A673 (cell line): Measurements from ENCODE around the gene TUBB4A. TPM values are rescaled to one million over a fixed set of nuclear protein-coding genes. Genes with fewer than 3 reads are reported as not detected.
"Not testable (repeated sequence)": the region's sequence is repeated elsewhere in the genome, so short reads cannot be mapped to it uniquely, and the experiment has no call there.

ENCODE experiments used
- Bru-seq: library from RNA; stranded (reverse); fragments of 400-500 nt; gene quantifications from one replicate; lab custom pipeline; 2021; lab: Mats Ljungman, UMichigan
- BruChase-seq, 2 experiments: library from RNA; stranded (reverse); fragments of 400-500 nt; gene quantifications; one replicate each; lab custom pipeline; 2021; lab: Mats Ljungman, UMichigan
- BruUV-seq: library from RNA; stranded (reverse); fragments of 400-500 nt; replicated peaks from 2 replicates; lab custom pipeline; 2021; lab: Mats Ljungman, UMichigan
- CTCF ChIA-PET: fragments of 300-600 bp; sonication (Branson Sonifier 250); formaldehyde crosslinking; loops from one replicate; lab custom pipeline; 2022; ENCODE audit warnings: antibody characterized with exemption; lab: Charles Lee
- POLR2A ChIA-PET: fragments of 300-600 bp; sonication (Branson Sonifier 250); formaldehyde crosslinking; loops from one replicate; lab custom pipeline; 2022; ENCODE audit warnings: antibody characterized with exemption; ENCODE audit not compliant: low non-redundant PET; lab: Charles Lee
- DNase-seq: peaks from one replicate; pipeline ENCODE4 v3.0.0-alpha.2; 2015; ENCODE audit warnings: low spot score
- H3K27ac ChIP-seq: fragments of 200-600 bp; sonication (generic); 2 replicates; pipeline ENCODE4 v1.5.1; 2016; ENCODE audit warnings: mixed run types, low read depth, mild to moderate bottlenecking, mixed read lengths, antibody characterized with exemption, low read length; ENCODE audit not compliant: poor library complexity, severe bottlenecking
- H3K27me3 ChIP-seq: fragments of 200-600 bp; sonication (generic); replicated peaks from 2 replicates; pipeline ENCODE4 v1.6.1; 2017; ENCODE audit warnings: mixed run types, low read depth, mild to moderate bottlenecking, mixed read lengths, antibody characterized with exemption, low read length; ENCODE audit not compliant: insufficient read depth, poor library complexity
- H3K36me3 ChIP-seq: fragments of 200-600 bp; sonication (generic); 2 replicates; pipeline ENCODE4 v1.6.1; 2016; ENCODE audit warnings: mixed run types, mild to moderate bottlenecking, mixed read lengths, antibody characterized with exemption, low read length; ENCODE audit not compliant: insufficient read depth, poor library complexity, severe bottlenecking
- H3K4me1 ChIP-seq: fragments of 200-600 bp; sonication (generic); 2 replicates; pipeline ENCODE4 v1.6.1; 2017; ENCODE audit warnings: mixed run types, mild to moderate bottlenecking, mixed read lengths, antibody characterized with exemption, low read length; ENCODE audit not compliant: insufficient read depth, poor library complexity, severe bottlenecking
- H3K4me3 ChIP-seq: fragments of 200-600 bp; sonication (generic); 2 replicates; pipeline ENCODE4 v1.5.1; 2016; ENCODE audit warnings: low read depth, mixed run types, mild to moderate bottlenecking, mixed read lengths, low read length; ENCODE audit not compliant: poor library complexity, severe bottlenecking
- H3K9me3 ChIP-seq: fragments of 200-600 bp; sonication (generic); 2 replicates; pipeline ENCODE4 v1.6.1; 2016; ENCODE audit warnings: mixed run types, low read depth, mild to moderate bottlenecking, mixed read lengths, antibody characterized with exemption, low read length; ENCODE audit not compliant: poor library complexity, severe bottlenecking
- CTCF ChIP-seq: fragments of 300-800, 200-600 bp; sonication (generic); conservative IDR thresholded peaks from 2 replicates; pipeline ENCODE4 v1.5.1; 2017; ENCODE audit warnings: low read depth, mild to moderate bottlenecking, antibody characterized with exemption, low read length, moderate library complexity, mixed read lengths
- EZH2 ChIP-seq: fragments of 200-600 bp; sonication (generic); IDR thresholded peaks from 2 replicates; pipeline ENCODE4 v1.6.1; 2017; ENCODE audit warnings: borderline replicate concordance, low read depth, mild to moderate bottlenecking, mixed read lengths, antibody characterized with exemption, low read length; ENCODE audit not compliant: poor library complexity, severe bottlenecking
- intact Hi-C: fragments of 100-400 bp; cut with micrococcal nuclease; formaldehyde crosslinking; loops from one replicate; pipeline ENCODE4 v1.10.0; 2022; ENCODE audit not compliant: unreplicated experiment
- long read RNA-seq: library from polyadenylated mRNA; stranded (forward); transcript quantifications from one replicate; pipeline ENCODE4 v2.0.0, GENCODE V29; 2022
- total RNA-seq: library from RNA; stranded (reverse); gene quantifications from 2 replicates; pipeline ENCODE4 v1.2.3, GENCODE V29; 2021

Gene TUBB4A
- 27.0 and 45.2 TPM in 2 replicates for total RNA-seq
- percentile 49 among the genes with signal in this experiment for Bru-seq, nascent RNA
- percentile 62 among the genes with signal in this experiment for BruChase-seq, experiment 1, labeled RNA remaining after a 2-hour chase
- BruChase-seq, experiment 2, labeled RNA remaining after a 6-hour chase, result percentile 74 among the genes with signal in this experiment
- long read RNA-seq, transcript TUBB4A-201 (4 exons, 2,552 nt), result major isoform, 73 of 87 reads
- long read RNA-seq, partial matches to known transcripts, result 0 of 87 reads
- long read RNA-seq, other reads (novel, unspliced or antisense), result 14 of 87 reads

- peak within 1 kb of the TSS; percentile 78 for H3K4me3 ChIP-seq
- peak; percentile 60 for DNase-seq
- H3K9me3 ChIP-seq, result no peaks in the 10 kb centered on the region
- peak within 1 kb of the TSS; percentile 78 for H3K27ac ChIP-seq
- TF ChIP-seq CTCF (no peak), EZH2 (no peak)
- intact Hi-C loops, result no loop called here
- no TSS peak for BruUV-seq
- no peaks in the 10 kb centered on the region for H3K27me3 ChIP-seq
- CTCF ChIA-PET, result no interaction called here
- peaks cover 9% of the 10 kb centered on the region for H3K4me1 ChIP-seq
- no peaks in the 10 kb centered on the region for H3K36me3 ChIP-seq
- POLR2A ChIA-PET, result no interaction called here
These were observed at the start of gene TUBB4A for GRCh38 chr19:6501740-6502648. TSS of gene TUBB4A (minus strand) at chr19:6502309. CDS start at chr19:6502212, 97 bp downstream.

GRCh38 chr19:6551091-6551490 lies 49.0 kb upstream of the TUBB4A start:
- no peaks in the 10 kb centered on the region for H3K27me3 ChIP-seq
- intact Hi-C loops, result no loop called here
- no peak for DNase-seq
- H3K4me3 ChIP-seq, result no peak overlapping the region
- no peak overlapping the region for H3K27ac ChIP-seq
- no peaks in the 10 kb centered on the region for H3K9me3 ChIP-seq
- H3K4me1 ChIP-seq, result no peaks in the 10 kb centered on the region
- no TSS peak for BruUV-seq
- H3K36me3 ChIP-seq, result no peaks in the 10 kb centered on the region
- POLR2A ChIA-PET, result no interaction called here
- CTCF ChIA-PET, result no interaction called here
- TF ChIP-seq CTCF (no peak), EZH2 (no peak)

- DNase-seq, BruUV-seq, H3K27ac ChIP-seq, intact Hi-C loops, H3K27me3 ChIP-seq, H3K4me1 ChIP-seq, H3K4me3 ChIP-seq, H3K36me3 ChIP-seq, H3K9me3 ChIP-seq: not testable (repeated sequence)
- CTCF ChIA-PET, result interaction anchor here (0.7 kb wide), 1 partner anchor 13 kb away, joined by 5 read pairs; no protein-coding TSS in a partner anchor
- POLR2A ChIA-PET, result interaction anchor here (0.6 kb wide), 1 partner anchor 1160 kb away, joined by 7 read pairs; no protein-coding TSS in a partner anchor
These were observed 48.6 kb upstream of the TUBB4A start for GRCh38 chr19:6550679-6551078.
